Caco-2 (cell line): ENCODE results near the gene GNB5. TPM values are rescaled to one million over a fixed set of nuclear protein-coding genes. Genes with fewer than 3 reads are reported as not detected.

Experiments used
- BruUV-seq: library from RNA; stranded (reverse); fragments of 400-500 nt; replicated peaks from 2 replicates; lab custom pipeline; 2021; lab: Mats Ljungman, UMichigan
- CTCF ChIA-PET: fragments of 300-600 bp; sonication (Branson Sonifier 250); formaldehyde crosslinking; loops from one replicate; lab custom pipeline; 2022; ENCODE audit warnings: antibody characterized with exemption; lab: Charles Lee
- POLR2A ChIA-PET: fragments of 300-600 bp; sonication (Branson Sonifier 250); formaldehyde crosslinking; loops from one replicate; lab custom pipeline; 2022; ENCODE audit warnings: antibody characterized with exemption; lab: Charles Lee
- DNase-seq, 2 experiments: peaks; one replicate each; pipeline versions ENCODE4 v3.0.0 to v3.0.0-alpha.2; 2020 to 2022
- H3K27me3 ChIP-seq: replicated peaks from 2 replicates; pipeline ENCODE4 v1.6.0; 2011; ENCODE audit warnings: low read length; ENCODE audit not compliant: control insufficient read depth, insufficient read depth
- H3K36me3 ChIP-seq: 2 replicates; pipeline ENCODE4 v1.5.1; 2011; ENCODE audit warnings: low read length; ENCODE audit not compliant: control insufficient read depth, insufficient read depth
- H3K4me1 ChIP-seq: fragments of 250-450 bp; sonication (Bioruptor Pico); 2 replicates; pipeline ENCODE4 v1.5.1; 2020; ENCODE audit warnings: mild to moderate bottlenecking
- H3K4me3 ChIP-seq: 2 replicates; pipeline ENCODE4 v1.5.1; 2011; ENCODE audit warnings: low read depth, mild to moderate bottlenecking, control low read depth, low read length
- H3K9me3 ChIP-seq: fragments of 250-450 bp; sonication (Bioruptor Pico); 2 replicates; pipeline ENCODE4 v1.5.1; 2020; ENCODE audit warnings: mild to moderate bottlenecking, moderate library complexity
- H3K27ac Mint-ChIP-seq: one replicate; pipeline ENCODE4 v1.8.0; 2022; ENCODE audit warnings: mixed read lengths; ENCODE audit not compliant: unreplicated experiment
- H3K27me3 Mint-ChIP-seq: one replicate; pipeline ENCODE4 v1.8.0; 2022; ENCODE audit warnings: mixed read lengths; ENCODE audit not compliant: insufficient read depth, unreplicated experiment
- H3K36me3 Mint-ChIP-seq: one replicate; pipeline ENCODE4 v1.8.0; 2022; ENCODE audit warnings: mild to moderate bottlenecking, mixed read lengths; ENCODE audit not compliant: insufficient read depth, unreplicated experiment
- H3K4me1 Mint-ChIP-seq: one replicate; pipeline ENCODE4 v1.8.0; 2022; ENCODE audit warnings: low read depth, mixed read lengths; ENCODE audit not compliant: unreplicated experiment
- H3K4me3 Mint-ChIP-seq: one replicate; pipeline ENCODE4 v1.8.0; 2022; ENCODE audit warnings: mild to moderate bottlenecking, moderate library complexity, mixed read lengths; ENCODE audit not compliant: unreplicated experiment
- H3K9me3 Mint-ChIP-seq: one replicate; pipeline ENCODE4 v1.8.0; 2022; ENCODE audit warnings: mixed read lengths; ENCODE audit not compliant: unreplicated experiment
- intact Hi-C: fragments of 100-400 bp; cut with micrococcal nuclease; formaldehyde crosslinking; loops from one replicate; pipeline ENCODE4 v1.10.0; 2022; ENCODE audit not compliant: unreplicated experiment
- total RNA-seq: library from RNA; stranded (reverse); gene quantifications from 2 replicates; pipeline ENCODE4 v1.2.3, GENCODE V29; 2022
- TF ChIP-seq, protein P1 (sequence below), 2 experiments: fragments of 200-600 bp in 1 of 2; IDR thresholded peaks; 1 replicate in 1 of 2; 2 replicates in 1 of 2; pipeline versions ENCODE4 v1.5.1 to v1.8.0; 2011 to 2022; ENCODE audit warnings: antibody characterized with exemption in 1 of 2, control low read depth in 1 of 2, inconsistent platforms in 1 of 2, low read depth in 1 of 2, low read length in 1 of 2, mild to moderate bottlenecking in 1 of 2, moderate library complexity in 1 of 2; ENCODE audit not compliant: insufficient read depth in 1 of 2, severe bottlenecking in 1 of 2, unreplicated experiment in 1 of 2

The GNB5 gene
- total RNA-seq, 1 experiment from 2014 or later, result 23.2 TPM

DNA sequence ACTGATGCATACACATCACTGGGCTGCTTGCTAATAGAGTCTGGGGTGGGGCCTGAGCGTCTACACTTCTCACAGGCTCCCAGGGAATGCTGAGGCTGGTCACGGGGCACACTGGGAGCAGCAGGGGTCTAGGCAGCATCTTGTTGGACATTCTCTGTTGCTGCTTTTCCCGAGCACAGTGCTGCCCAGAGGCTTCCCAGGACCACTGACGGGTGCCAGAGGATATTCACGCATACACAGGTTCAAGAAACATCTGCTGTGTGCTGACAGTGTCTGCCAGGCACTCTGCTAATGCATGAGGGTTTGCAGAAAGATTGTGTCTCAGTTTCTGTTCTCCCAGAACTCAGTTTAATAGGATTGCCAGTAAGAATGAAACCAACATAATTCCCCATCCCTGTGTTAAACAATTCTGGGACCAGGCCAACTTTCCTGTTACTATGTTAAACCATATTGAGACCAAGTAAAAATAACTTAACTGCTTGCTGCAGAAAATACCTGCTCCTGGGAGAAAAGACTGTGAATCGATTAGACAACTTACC is 54.7 kb downstream of the GNB5 start:
- TF ChIP-seq, protein P1, sequence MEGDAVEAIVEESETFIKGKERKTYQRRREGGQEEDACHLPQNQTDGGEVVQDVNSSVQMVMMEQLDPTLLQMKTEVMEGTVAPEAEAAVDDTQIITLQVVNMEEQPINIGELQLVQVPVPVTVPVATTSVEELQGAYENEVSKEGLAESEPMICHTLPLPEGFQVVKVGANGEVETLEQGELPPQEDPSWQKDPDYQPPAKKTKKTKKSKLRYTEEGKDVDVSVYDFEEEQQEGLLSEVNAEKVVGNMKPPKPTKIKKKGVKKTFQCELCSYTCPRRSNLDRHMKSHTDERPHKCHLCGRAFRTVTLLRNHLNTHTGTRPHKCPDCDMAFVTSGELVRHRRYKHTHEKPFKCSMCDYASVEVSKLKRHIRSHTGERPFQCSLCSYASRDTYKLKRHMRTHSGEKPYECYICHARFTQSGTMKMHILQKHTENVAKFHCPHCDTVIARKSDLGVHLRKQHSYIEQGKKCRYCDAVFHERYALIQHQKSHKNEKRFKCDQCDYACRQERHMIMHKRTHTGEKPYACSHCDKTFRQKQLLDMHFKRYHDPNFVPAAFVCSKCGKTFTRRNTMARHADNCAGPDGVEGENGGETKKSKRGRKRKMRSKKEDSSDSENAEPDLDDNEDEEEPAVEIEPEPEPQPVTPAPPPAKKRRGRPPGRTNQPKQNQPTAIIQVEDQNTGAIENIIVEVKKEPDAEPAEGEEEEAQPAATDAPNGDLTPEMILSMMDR (IDR thresholded peaks at IDR 0.05; ENCODE audit: insufficient read depth in 1 of 2, low read depth in 1 of 2, low read length in 1 of 2, severe bottlenecking in 1 of 2, unreplicated experiment in 1 of 2), result no peak
- ChIA-PET POLR2A (no interaction called here), CTCF (no interaction called here)
- Mint-ChIP-seq H3K27me3 (no peaks in the 10 kb centered on the region), H3K4me1 (peaks cover 9% of the 10 kb centered on the region), H3K9me3 (no peaks in the 10 kb centered on the region), H3K4me3 (no peak overlapping the region), H3K27ac (no peak overlapping the region), H3K36me3 (no peaks in the 10 kb centered on the region)
- Histone ChIP-seq H3K9me3 (no peaks in the 10 kb centered on the region), H3K4me3 (no peak overlapping the region), H3K36me3 (no peaks in the 10 kb centered on the region), H3K4me1 (peaks cover 8% of the 10 kb centered on the region), H3K27me3 (no peaks in the 10 kb centered on the region)
- intact Hi-C loops, result no loop called here
- no peak for DNase-seq
- BruUV-seq, result no TSS peak

DNA sequence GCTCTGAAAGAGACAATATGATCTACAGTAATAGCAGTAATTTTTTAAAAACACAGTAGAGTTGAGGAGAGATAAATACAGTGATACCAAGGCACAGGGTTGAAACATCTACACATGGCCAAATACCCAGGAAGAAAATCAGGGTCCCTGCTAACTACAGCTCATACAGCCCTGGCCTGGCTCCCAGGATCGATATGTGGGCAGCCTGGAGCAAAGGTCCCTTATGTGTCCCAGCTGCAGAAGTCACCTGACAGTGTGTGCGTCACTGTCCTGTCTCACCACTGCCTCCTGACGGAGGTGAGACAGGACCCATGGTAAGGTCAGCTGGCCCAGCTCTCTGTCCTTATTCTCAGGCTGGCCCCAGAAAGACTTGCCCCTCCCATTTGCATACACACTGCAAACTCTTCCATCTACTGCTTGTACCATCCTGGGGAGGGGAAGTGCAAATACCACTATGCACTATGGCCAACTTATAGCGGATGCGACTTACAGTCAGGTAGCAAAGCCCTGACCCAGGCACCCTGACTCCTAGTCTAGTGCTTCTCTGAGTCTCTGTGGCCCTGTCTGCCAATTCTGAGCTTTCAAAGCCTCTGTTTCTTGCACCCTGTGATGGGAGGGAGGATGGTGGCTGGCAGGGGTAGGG is 56.6 kb downstream of the GNB5 start:
- H3K9me3 ChIP-seq, result no peaks in the 10 kb centered on the region
- H3K4me1 ChIP-seq, result peaks cover 8% of the 10 kb centered on the region
- Mint-ChIP-seq H3K27ac (no peak overlapping the region), H3K27me3 (no peaks in the 10 kb centered on the region), H3K36me3 (no peaks in the 10 kb centered on the region), H3K4me3 (no peak overlapping the region), H3K9me3 (no peaks in the 10 kb centered on the region), H3K4me1 (peaks cover 9% of the 10 kb centered on the region)
- H3K4me3 ChIP-seq, result no peak overlapping the region
- TF ChIP-seq, protein P1 (IDR thresholded peaks at IDR 0.05; ENCODE audit: insufficient read depth in 1 of 2, low read depth in 1 of 2, low read length in 1 of 2, severe bottlenecking in 1 of 2, unreplicated experiment in 1 of 2), result no peak
- POLR2A ChIA-PET, result no interaction called here
- H3K36me3 ChIP-seq, result no peaks in the 10 kb centered on the region
- DNase-seq, result no peak
- intact Hi-C loops, result no loop called here
- BruUV-seq, result no TSS peak
- CTCF ChIA-PET, result no interaction called here
- H3K27me3 ChIP-seq, result no peaks in the 10 kb centered on the region

DNA sequence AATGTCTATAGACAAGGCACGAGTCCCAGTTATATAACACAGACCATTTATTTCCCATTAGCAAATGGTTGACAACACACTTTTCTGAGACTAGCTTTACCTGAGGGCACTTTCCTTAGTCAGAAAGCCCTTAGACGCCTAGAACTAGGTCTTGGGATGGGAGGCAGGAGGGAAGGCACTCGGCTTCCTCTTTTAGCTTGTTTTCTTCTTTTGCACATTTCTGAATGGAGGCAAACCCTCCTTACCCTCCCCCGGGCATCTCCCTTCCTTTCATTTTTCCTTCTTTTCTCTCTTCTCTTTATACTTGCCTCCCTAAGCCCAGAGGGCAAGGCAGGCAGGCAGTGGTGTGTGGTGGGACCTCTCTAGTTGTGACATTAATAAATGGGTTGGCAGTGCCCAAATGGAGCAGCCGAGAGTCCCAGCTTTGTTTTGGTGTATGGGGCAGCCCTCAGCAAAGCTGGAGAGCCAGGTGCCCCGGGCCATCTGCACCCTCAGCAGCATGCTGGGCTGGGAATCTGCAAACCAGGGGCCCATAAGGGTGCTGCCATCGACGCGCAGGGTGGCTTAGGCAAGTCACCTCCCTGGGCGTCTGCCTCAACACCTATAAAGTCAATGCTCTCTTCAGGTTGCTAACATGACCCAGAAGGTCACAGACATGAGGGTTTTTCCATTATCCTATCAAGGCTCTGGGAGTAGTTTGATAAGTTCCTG is 57.5 kb downstream of the GNB5 start:
- intact Hi-C loops, result no loop called here
- TF ChIP-seq, protein P1 (IDR thresholded peaks at IDR 0.05; ENCODE audit: insufficient read depth in 1 of 2, low read depth in 1 of 2, low read length in 1 of 2, severe bottlenecking in 1 of 2, unreplicated experiment in 1 of 2), result no peak
- Mint-ChIP-seq H3K9me3 (no peaks in the 10 kb centered on the region), H3K4me1 (peaks cover 9% of the 10 kb centered on the region), H3K27ac (no peak overlapping the region), H3K4me3 (no peak overlapping the region), H3K36me3 (no peaks in the 10 kb centered on the region), H3K27me3 (no peaks in the 10 kb centered on the region)
- DNase-seq, result no peak
- CTCF ChIA-PET, result no interaction called here
- Histone ChIP-seq H3K9me3 (no peaks in the 10 kb centered on the region), H3K4me3 (no peak overlapping the region), H3K36me3 (no peaks in the 10 kb centered on the region), H3K4me1 (peaks cover 8% of the 10 kb centered on the region), H3K27me3 (no peaks in the 10 kb centered on the region)
- POLR2A ChIA-PET, result no interaction called here
- no TSS peak for BruUV-seq
